NCI-H2107 treated with DMSO at 0.1 percent for 48 hours (cell line): Measurements from ENCODE around the gene CCT2.

Source experiments
- DNase-seq: peaks from one replicate; lab custom pipeline; 2025; ENCODE audit not compliant: unreplicated experiment; lab: John Stamatoyannopoulos, UW

The CCT2 gene

DNA sequence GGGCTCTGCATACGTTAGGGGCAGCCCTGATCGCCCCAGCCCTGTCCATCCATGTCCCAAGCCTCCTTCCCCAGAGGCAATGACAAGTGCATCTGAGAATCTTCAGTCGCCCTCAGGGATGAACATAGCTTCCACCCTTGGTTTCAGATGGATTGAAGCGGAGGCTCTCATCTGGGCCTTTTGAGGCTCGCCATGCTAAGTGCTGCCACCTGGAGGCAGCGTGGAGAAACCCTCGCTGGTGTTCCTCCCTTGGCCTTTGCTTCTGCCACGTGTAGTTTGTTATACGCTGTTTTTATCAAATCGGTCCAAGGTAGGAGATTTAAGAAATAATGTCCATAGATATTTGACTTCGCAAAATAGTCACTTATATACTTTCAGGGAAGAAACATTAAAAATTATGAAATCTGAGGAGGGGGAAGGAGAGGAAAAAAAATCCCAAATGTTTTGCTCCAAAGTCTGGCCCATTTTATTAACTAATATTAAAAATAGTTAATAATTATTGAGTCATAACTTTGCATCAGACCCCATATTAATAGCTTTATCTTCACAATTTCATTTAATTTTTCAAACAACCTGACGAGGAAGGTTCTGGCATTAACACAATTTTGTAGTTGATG, 54.2 kb downstream of the CCT2 start:
- peak; percentile 14 for DNase-seq

DNA sequence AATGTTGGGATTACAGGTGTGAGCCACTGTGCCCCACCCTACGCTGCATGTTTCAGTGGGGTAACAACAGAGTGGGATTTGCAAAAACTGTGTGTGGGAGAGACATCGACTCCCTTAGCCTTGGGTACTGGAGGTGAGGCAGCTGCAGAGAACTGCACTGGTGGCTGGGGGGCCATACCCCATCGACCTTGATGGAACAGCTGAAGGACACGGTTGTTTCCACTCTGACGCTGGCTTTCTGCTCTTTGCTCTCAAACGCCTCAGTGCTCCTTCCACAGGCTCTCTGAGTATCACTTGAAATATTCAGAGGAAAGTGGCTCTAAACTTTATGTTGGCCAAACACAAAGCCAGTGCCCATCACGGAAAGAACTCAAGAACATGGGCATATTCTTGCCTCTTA, 56.3 kb downstream of the CCT2 start:
- no peak for DNase-seq

DNA sequence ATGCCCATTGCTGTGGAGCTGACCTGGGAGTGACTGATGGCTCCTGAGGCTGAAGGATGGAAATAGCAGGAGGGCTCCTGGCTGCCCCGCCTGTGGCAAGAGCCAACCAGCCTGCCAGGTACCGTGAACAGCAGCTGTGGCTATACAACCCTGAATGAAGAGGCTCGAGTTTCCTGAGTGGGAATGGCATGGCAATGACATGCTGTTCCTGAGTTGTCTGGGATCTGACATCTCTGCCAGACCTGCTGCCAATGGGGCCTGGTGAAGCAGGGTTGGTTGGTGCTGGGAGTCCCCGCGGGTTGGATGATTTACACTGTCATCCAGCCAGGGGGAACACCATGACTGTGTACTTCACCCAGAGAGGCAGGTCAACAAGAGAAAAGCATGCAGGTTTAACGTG, 57.3 kb downstream of the CCT2 start:
- DNase-seq, result peak; percentile 46

DNA sequence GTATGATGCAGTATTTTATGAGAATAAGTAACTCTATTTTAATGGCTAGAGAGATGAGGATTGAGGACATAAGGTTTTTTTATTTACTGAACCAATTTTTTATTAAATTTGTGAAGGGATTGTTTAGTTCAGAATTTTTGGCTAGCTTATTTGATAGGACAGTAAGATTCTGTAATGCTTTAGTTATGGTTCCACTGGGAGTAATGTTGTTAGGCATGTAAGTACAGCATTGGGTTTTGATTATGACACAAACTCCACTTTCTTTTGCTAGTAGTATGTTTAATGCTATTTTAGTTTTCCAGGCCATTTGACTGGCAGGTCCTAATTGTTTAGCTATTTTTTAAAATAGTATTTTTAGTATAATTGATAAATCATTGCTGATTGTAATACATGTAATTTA, 59.3 kb downstream of the CCT2 start:
- DNase-seq, result no peak

DNA sequence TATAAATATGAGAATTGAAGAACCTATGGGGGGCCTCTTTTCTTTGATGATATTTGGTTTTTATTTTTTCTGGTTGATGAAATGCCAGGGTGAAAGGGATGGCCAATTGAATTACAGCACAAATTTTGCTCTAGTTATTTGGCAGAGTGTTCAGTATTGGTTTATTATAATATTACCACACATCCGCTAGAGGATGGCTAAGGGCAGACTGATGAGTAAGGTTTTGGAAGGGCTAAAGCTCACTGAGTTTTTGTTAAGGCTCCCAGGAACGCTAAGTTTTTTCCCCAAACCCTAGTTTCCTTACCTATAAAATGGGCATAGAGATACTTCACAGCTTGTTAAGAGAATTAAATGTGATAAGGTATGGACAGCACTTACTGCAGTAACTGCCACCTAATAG, 59.8 kb downstream of the CCT2 start:
- no peak for DNase-seq

DNA sequence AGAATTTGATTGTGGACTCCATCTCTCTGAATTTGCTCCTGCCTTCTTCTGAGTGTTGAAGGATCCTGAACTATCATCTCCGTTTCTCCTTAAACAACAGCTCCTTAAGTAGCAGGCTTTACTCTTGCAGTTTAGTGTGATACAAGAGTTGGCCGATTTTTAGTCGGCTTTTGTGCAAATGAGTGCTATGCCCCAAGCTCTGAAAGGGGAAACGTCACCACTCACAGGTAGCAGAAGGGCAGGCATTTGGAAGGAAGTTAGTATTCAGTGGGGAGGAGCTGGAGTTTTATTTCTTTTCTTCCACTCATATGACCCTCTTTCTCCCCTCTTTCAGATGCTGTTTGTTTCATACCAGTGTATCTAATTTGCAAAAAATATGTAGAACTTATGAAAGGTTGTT, 61.9 kb downstream of the CCT2 start:
- DNase-seq, result no peak

DNA sequence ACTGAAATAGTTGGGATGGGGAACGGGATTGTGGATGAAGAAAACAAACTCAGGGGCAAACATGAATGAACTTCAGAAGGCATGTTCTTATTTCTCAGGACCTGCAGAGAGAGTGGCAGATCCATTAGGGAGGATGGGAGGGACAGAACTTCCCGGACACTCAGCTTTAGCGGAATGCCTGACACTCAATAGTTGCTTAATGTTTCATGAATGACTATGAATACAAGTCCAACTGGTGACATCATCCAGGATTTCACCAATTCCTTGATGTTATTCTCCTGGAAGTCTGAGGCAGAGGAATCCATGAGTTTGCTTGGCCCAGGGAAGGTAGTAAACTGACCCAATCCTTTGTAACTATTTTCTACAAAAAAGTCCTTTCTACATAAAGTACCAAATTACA, 63.2 kb downstream of the CCT2 start:
- DNase-seq, result no peak

DNA sequence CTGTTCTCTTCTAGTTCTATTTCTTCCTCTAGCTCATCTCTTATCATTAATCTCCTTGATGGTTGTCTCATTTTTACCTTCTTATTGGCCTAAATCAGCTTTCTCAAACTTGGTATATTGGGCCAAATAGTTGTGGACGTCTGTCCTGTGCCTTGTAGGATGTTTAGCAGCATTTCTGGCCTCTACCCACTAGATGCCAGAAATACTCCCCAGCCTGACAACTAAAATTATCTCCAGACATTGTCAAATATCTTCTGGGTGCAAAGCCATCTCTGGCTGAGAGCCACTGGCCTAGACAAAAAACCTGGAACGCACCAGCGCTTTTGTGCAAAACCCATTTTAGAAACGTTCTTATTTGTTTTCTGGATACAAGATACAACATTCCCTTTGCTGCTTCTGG, 64.3 kb downstream of the CCT2 start:
- DNase-seq, result no peak
